ENCODE measurements around the gene TFCP2L1.

DNA sequence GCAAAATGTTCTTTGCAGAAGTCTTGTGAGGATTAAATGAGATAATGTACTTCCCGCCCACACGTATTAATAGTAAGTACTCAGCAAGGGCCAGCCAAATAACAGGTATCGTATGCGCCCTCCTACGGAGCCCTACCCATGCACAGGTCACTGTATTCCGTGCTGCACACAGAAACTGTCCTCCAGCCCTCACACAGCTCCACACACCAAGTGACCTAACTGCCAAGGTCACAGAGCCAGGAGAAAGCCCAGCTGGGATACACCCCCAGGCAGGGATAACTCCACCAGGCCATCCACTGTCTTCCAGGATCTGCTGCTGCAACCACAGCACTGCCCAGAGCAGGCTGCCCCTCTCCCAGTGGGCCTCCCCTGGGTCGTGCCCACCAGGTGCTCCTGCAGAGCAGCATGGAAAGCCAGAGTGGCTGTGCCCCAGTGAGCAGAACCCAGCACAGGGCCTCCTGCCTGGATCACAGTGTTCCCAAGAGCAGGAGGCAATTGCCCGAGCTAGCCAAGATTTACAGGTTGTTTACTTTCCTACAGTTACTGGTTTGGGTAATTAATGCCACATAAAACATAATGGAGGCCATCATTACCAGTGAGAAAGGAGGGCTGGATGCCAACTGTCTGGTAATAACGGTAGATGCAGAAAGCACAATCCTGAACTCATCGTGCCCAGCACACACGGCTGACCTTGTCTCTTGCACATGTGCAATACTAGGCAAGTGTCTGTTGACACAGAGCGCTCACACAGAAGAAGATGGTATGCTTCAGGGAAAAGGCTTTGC lies 24.4 kb downstream of the TFCP2L1 start:
- TF ChIP-seq, protein P1, sequence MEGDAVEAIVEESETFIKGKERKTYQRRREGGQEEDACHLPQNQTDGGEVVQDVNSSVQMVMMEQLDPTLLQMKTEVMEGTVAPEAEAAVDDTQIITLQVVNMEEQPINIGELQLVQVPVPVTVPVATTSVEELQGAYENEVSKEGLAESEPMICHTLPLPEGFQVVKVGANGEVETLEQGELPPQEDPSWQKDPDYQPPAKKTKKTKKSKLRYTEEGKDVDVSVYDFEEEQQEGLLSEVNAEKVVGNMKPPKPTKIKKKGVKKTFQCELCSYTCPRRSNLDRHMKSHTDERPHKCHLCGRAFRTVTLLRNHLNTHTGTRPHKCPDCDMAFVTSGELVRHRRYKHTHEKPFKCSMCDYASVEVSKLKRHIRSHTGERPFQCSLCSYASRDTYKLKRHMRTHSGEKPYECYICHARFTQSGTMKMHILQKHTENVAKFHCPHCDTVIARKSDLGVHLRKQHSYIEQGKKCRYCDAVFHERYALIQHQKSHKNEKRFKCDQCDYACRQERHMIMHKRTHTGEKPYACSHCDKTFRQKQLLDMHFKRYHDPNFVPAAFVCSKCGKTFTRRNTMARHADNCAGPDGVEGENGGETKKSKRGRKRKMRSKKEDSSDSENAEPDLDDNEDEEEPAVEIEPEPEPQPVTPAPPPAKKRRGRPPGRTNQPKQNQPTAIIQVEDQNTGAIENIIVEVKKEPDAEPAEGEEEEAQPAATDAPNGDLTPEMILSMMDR (IDR thresholded peaks at IDR 0.05; ENCODE audit: insufficient read depth, low read depth, low read length): no peak
- TF ChIP-seq EZH2 (IDR thresholded peaks at IDR 0.05; ENCODE audit: insufficient read depth, low read length): no peak
